ENCODE measurements around the gene MCF2L. TPM values are rescaled to one million over a fixed set of nuclear protein-coding genes. Genes with fewer than 3 reads are reported as not detected.
A peak's percentile ranks its signal among the peaks of the same experiment; 100 is the strongest.
"Not testable (repeated sequence)": the region's sequence is repeated elsewhere in the genome, so short reads cannot be mapped to it uniquely, and the experiment has no call there.

MCF2L gene
- polyA plus RNA-seq, 1 experiment, result 0.02 TPM

GRCh38 chr13:112940236-112940635, 28.8 kb upstream of the MCF2L start:
- TF ChIP-seq, protein P1, sequence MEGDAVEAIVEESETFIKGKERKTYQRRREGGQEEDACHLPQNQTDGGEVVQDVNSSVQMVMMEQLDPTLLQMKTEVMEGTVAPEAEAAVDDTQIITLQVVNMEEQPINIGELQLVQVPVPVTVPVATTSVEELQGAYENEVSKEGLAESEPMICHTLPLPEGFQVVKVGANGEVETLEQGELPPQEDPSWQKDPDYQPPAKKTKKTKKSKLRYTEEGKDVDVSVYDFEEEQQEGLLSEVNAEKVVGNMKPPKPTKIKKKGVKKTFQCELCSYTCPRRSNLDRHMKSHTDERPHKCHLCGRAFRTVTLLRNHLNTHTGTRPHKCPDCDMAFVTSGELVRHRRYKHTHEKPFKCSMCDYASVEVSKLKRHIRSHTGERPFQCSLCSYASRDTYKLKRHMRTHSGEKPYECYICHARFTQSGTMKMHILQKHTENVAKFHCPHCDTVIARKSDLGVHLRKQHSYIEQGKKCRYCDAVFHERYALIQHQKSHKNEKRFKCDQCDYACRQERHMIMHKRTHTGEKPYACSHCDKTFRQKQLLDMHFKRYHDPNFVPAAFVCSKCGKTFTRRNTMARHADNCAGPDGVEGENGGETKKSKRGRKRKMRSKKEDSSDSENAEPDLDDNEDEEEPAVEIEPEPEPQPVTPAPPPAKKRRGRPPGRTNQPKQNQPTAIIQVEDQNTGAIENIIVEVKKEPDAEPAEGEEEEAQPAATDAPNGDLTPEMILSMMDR (IDR thresholded peaks at IDR 0.05; ENCODE audit: insufficient read depth, low read depth, low read length), result no peak
- no peaks in the 10 kb centered on the region for H3K36me3 ChIP-seq (ENCODE audit: control insufficient read depth, insufficient read depth, low read length)
- no peak overlapping the region for H3K4me3 ChIP-seq (ENCODE audit: low read depth, low read length)
- no peak for DNase-seq (ENCODE audit: low read depth)
- ChIA-PET POLR2A (no interaction called here), CTCF (interaction anchor here (1.6 kb wide), 1 partner anchor 90 kb away, joined by 4 read pairs; no protein-coding TSS in a partner anchor)
- peaks cover 13% of the 10 kb centered on the region for H3K27me3 ChIP-seq (ENCODE audit: control insufficient read depth, insufficient read depth, low read length)

DNA sequence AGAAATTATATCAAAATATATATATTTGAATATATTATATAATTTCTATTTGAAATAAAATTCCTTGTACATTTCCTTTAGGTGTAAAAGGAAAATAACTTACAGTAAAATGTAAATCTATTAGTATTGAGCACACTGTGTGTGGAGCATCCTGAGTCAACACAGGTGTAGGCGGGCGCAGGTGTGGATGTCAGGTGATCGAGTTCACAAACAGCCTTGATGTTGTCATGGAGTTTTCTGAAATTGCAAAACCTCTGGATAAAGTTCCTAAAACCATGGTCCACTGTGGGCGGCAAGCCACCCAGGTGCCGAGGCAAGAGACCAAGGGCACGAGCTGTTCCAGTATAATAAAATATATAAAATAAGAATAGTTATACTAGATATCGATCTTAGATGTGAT, 27.7 kb upstream of the MCF2L start:
- ChIA-PET CTCF (interaction anchor here (1.6 to 2.5 kb wide), 2 partner anchors 9 to 89 kb away, joined by 4 to 5 read pairs; no protein-coding TSS in a partner anchor), POLR2A (no interaction called here)
- Histone ChIP-seq H3K36me3 (ENCODE audit: control insufficient read depth, insufficient read depth, low read length) (no peaks in the 10 kb centered on the region), H3K27me3 (ENCODE audit: control insufficient read depth, insufficient read depth, low read length) (peaks cover 16% of the 10 kb centered on the region), H3K4me3 (ENCODE audit: low read depth, low read length) (no peak overlapping the region)
- TF ChIP-seq, protein P1 (IDR thresholded peaks at IDR 0.05; ENCODE audit: insufficient read depth, low read depth, low read length), result no peak
- no peak for DNase-seq (ENCODE audit: low read depth)

DNA sequence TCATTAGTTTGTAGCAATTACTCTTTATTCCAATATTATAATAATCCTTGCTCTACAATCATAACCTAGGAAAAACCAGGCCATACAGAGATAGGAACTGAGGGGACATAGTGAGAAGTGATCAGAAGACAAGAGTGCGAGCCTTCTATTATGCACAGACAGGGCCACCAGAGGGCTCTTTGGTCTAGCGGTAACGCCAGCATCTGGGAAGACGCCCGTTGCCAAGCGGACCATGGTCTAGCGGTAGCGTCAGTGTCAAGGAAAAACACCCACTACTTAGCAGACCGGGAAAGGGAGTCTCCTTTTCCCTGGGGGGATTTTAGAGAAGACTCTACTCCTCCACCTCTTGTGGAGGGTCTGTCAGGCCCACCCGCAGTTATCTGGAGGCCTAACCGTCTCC, 27.2 kb upstream of the MCF2L start:
- CTCF ChIA-PET, result interaction anchor here (1.4 to 2.5 kb wide), 2 partner anchors 9 to 79 kb away, joined by 4 to 5 read pairs; no protein-coding TSS in a partner anchor

DNA sequence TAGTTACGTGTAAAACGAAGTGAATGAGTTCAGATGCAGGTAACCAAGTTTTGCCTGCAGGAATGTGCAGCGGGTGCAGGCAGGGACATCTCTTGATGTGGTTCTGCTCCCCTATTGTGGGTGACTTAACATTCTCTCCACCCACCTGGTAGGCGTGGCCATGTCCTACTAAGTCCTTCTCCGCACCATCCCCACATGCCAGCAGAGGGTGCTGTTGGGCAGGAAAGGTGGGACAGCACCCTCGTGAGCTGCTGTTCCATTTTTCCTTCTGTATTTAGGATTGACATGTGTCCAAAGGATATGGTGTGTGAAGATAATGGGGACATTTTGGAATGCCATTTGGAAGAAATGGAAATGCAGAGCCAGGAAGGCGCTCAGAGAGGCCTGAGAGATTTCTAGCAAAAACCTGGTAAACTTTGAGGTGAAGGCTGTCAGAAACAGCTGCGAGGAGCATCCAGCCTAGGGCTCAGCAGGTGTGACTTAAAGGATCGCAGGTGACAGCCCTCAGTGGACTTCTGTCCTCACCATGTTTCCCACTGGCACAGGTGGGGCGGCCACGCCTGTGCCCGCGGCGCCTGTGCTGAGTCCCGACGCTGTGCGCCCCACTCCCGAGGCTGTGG, 26.2 kb upstream of the MCF2L start:
- peak; percentile 57 for DNase-seq (ENCODE audit: low read depth)
- POLR2A ChIA-PET, result no interaction called here
- TF ChIP-seq, protein P1 (IDR thresholded peaks at IDR 0.05; ENCODE audit: insufficient read depth, low read depth, low read length), result peak; percentile 97
- Histone ChIP-seq H3K4me3 (ENCODE audit: low read depth, low read length) (peak overlapping the region; percentile 39), H3K36me3 (ENCODE audit: control insufficient read depth, insufficient read depth, low read length) (no peaks in the 10 kb centered on the region), H3K27me3 (ENCODE audit: control insufficient read depth, insufficient read depth, low read length) (peaks cover 18% of the 10 kb centered on the region)
- CTCF ChIA-PET, result interaction anchor here (0.8 to 2.5 kb wide), 18 partner anchors 10 to 620 kb away, joined by 3 to 10 read pairs (median 4); partner anchors contain the start of gene MCF2L

More for the DNA sequence above, 27.2 kb upstream of the MCF2L start:
- POLR2A ChIA-PET; H3K36me3 ChIP-seq (ENCODE audit: control insufficient read depth, insufficient read depth, low read length); H3K4me3 ChIP-seq (ENCODE audit: low read depth, low read length); DNase-seq (ENCODE audit: low read depth): not testable (repeated sequence)
- H3K27me3 ChIP-seq (ENCODE audit: control insufficient read depth, insufficient read depth, low read length), result peaks cover 18% of the 10 kb centered on the region

DNA sequence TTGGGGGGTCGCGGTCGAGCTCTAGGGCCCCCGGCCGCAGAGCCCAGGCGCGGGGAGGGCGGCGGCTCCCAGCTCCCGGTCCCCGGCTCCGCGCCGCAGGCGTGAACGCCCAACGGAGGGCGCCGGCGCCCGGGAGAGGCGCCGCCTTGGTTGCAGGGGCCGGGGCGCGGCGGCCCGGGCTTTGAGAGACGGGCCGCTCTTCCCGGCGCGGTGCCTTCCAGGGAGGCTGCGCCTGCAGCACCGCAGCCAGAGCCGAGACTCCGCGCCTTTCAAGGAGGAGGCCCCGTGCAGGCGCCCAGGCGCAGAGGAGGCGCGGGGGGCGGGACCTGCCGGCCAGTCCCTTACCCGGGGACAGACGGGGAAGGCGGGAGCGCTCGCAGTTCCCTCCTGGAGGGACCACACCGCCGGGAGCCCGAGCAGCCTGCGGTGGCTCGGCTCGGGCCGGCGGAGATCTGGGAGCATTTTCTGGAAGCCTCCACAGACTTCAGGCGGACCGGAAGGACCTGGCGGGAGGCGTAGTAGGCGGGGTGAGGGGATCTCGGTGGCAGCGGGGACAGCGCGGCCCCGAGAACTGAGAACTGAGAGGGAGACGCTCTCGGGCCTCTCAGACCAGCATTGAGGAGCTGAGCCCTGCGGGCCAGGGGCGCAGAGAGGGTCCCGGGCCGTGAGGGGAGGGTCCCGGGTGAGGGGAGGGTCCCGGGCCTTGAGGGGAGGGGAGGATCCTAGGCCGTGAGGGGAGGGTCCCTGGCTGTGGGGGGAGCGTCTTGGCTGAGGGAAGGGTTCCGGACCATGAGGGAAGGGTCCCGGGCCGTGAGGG, 25.5 kb upstream of the MCF2L start:
- POLR2A ChIA-PET, result no interaction called here
- TF ChIP-seq, protein P1 (IDR thresholded peaks at IDR 0.05; ENCODE audit: insufficient read depth, low read depth, low read length), result no peak
- DNase-seq (ENCODE audit: low read depth), result no peak

More for the DNA sequence above, 25.5 kb upstream of the MCF2L start:
- H3K4me3 ChIP-seq (ENCODE audit: low read depth, low read length), result peak overlapping the region; percentile 39
- CTCF ChIA-PET, result interaction anchor here (0.8 to 2.5 kb wide), 18 partner anchors 9 to 619 kb away, joined by 3 to 10 read pairs (median 4); partner anchors contain the start of gene MCF2L
- H3K27me3 ChIP-seq (ENCODE audit: control insufficient read depth, insufficient read depth, low read length), result peaks cover 18% of the 10 kb centered on the region
- no peaks in the 10 kb centered on the region for H3K36me3 ChIP-seq (ENCODE audit: control insufficient read depth, insufficient read depth, low read length)
